ENCODE data around the gene GMDS. TPM values are rescaled to one million over a fixed set of nuclear protein-coding genes. Genes with fewer than 3 reads are reported as not detected.

The GMDS gene
- total RNA-seq, 1 experiment from 2014 or later = 35.0 TPM

- TF ChIP-seq, protein P1, sequence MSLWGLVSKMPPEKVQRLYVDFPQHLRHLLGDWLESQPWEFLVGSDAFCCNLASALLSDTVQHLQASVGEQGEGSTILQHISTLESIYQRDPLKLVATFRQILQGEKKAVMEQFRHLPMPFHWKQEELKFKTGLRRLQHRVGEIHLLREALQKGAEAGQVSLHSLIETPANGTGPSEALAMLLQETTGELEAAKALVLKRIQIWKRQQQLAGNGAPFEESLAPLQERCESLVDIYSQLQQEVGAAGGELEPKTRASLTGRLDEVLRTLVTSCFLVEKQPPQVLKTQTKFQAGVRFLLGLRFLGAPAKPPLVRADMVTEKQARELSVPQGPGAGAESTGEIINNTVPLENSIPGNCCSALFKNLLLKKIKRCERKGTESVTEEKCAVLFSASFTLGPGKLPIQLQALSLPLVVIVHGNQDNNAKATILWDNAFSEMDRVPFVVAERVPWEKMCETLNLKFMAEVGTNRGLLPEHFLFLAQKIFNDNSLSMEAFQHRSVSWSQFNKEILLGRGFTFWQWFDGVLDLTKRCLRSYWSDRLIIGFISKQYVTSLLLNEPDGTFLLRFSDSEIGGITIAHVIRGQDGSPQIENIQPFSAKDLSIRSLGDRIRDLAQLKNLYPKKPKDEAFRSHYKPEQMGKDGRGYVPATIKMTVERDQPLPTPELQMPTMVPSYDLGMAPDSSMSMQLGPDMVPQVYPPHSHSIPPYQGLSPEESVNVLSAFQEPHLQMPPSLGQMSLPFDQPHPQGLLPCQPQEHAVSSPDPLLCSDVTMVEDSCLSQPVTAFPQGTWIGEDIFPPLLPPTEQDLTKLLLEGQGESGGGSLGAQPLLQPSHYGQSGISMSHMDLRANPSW (CRISPR knock-in tag; conservative IDR thresholded peaks at IDR 0.05; ENCODE audit: low read depth) = no peak
- TF ChIP-seq, protein P2, sequence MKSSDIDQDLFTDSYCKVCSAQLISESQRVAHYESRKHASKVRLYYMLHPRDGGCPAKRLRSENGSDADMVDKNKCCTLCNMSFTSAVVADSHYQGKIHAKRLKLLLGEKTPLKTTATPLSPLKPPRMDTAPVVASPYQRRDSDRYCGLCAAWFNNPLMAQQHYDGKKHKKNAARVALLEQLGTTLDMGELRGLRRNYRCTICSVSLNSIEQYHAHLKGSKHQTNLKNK (CRISPR knock-in tag; IDR thresholded peaks at IDR 0.05) = no peak
- TF ChIP-seq ZNF671 (CRISPR knock-in tag; IDR thresholded peaks at IDR 0.05) = no peak
These were observed 305.0 kb downstream of the GMDS start (continued) for GRCh38 chr6:1940381-1940780.

DNA sequence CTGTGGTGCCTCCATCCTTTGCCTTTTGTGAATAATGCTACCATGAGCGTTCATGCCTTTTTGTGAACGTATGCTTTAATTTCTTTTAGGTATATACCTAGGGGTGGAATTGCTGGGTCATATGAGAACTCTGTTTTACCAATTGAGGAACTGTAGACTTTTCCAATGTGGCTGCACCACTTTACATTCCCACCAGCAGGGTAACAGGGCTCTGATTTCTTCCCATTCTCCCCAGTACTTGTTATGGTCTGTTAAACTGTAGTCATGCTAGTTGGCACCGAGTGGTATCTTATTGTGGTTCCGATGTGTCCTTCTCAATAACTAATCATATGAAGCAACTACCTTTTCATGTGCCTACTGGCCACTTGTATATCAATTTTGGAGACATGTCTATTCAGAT is 312.1 kb downstream of the GMDS start:
- Mint-ChIP-seq H3K27ac (no peak overlapping the region), H3K4me1 (no peaks in the 10 kb centered on the region), H3K4me3 (no peak overlapping the region), H3K27me3 (ENCODE audit: low read depth) (no peaks in the 10 kb centered on the region), H3K36me3 (no peaks in the 10 kb centered on the region), H3K9me3 (peaks cover 10% of the 10 kb centered on the region)
- no peak for ATAC-seq
- ChIA-PET CTCF (no interaction called here), POLR2A (no interaction called here)
- TF ChIP-seq JAZF1 (CRISPR knock-in tag; IDR thresholded peaks at IDR 0.05) = no peak
- TF ChIP-seq NFE2L1 (CRISPR knock-in tag; IDR thresholded peaks at IDR 0.05) = no peak
- TF ChIP-seq ESRRA (CRISPR knock-in tag; IDR thresholded peaks at IDR 0.05; ENCODE audit: borderline replicate concordance) = no peak
- TF ChIP-seq ZNF219 (CRISPR knock-in tag; IDR thresholded peaks at IDR 0.05; ENCODE audit: borderline replicate concordance) = no peak
- TF ChIP-seq ZNF671 (CRISPR knock-in tag; IDR thresholded peaks at IDR 0.05) = no peak
- TF ChIP-seq, protein P3, sequence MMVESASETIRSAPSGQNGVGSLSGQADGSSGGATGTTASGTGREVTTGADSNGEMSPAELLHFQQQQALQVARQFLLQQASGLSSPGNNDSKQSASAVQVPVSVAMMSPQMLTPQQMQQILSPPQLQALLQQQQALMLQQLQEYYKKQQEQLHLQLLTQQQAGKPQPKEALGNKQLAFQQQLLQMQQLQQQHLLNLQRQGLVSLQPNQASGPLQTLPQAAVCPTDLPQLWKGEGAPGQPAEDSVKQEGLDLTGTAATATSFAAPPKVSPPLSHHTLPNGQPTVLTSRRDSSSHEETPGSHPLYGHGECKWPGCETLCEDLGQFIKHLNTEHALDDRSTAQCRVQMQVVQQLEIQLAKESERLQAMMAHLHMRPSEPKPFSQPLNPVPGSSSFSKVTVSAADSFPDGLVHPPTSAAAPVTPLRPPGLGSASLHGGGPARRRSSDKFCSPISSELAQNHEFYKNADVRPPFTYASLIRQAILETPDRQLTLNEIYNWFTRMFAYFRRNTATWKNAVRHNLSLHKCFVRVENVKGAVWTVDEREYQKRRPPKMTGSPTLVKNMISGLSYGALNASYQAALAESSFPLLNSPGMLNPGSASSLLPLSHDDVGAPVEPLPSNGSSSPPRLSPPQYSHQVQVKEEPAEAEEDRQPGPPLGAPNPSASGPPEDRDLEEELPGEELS (CRISPR knock-in tag; IDR thresholded peaks at IDR 0.05) = no peak
- TF ChIP-seq MLX (CRISPR knock-in tag; IDR thresholded peaks at IDR 0.05) = no peak
- TF ChIP-seq CDX4 (CRISPR knock-in tag; IDR thresholded peaks at IDR 0.05; ENCODE audit: borderline replicate concordance) = no peak
- TF ChIP-seq GTF2I (CRISPR knock-in tag; conservative IDR thresholded peaks at IDR 0.05) = no peak
- no peak for DNase-seq (ENCODE audit: low spot score)

GRCh38 chr6:1931817-1932216 is 313.6 kb downstream of the GMDS start:
- ChIA-PET CTCF (interaction anchor here (0.7 kb wide), 1 partner anchor 321 kb away, joined by 3 read pairs; no protein-coding TSS in a partner anchor), POLR2A (no interaction called here)
- TF ChIP-seq ESRRA (CRISPR knock-in tag; IDR thresholded peaks at IDR 0.05; ENCODE audit: borderline replicate concordance) (no peak), SMAD3 (CRISPR knock-in tag; IDR thresholded peaks at IDR 0.05; ENCODE audit: borderline replicate concordance) (no peak), NR3C1 (CRISPR knock-in tag; conservative IDR thresholded peaks at IDR 0.05; ENCODE audit: low read depth) (no peak), FOXJ3 (CRISPR knock-in tag; IDR thresholded peaks at IDR 0.05; ENCODE audit: borderline replicate concordance) (no peak), IRF2 (CRISPR knock-in tag; IDR thresholded peaks at IDR 0.05; ENCODE audit: borderline replicate concordance, low read depth) (no peak), EMX1 (CRISPR knock-in tag; IDR thresholded peaks at IDR 0.05) (no peak)
- TF ChIP-seq, protein P4, sequence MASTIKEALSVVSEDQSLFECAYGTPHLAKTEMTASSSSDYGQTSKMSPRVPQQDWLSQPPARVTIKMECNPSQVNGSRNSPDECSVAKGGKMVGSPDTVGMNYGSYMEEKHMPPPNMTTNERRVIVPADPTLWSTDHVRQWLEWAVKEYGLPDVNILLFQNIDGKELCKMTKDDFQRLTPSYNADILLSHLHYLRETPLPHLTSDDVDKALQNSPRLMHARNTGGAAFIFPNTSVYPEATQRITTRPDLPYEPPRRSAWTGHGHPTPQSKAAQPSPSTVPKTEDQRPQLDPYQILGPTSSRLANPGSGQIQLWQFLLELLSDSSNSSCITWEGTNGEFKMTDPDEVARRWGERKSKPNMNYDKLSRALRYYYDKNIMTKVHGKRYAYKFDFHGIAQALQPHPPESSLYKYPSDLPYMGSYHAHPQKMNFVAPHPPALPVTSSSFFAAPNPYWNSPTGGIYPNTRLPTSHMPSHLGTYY (CRISPR knock-in tag; IDR thresholded peaks at IDR 0.05) = no peak
- TF ChIP-seq, protein P2 (CRISPR knock-in tag; IDR thresholded peaks at IDR 0.05) = no peak
- peaks cover 7% of the 10 kb centered on the region for H3K9me3 Mint-ChIP-seq
- no peak for ATAC-seq
- no peak for DNase-seq (ENCODE audit: low spot score)
- no peaks in the 10 kb centered on the region for H3K27me3 Mint-ChIP-seq (ENCODE audit: low read depth)
- H3K4me3 Mint-ChIP-seq = no peak overlapping the region
- peaks cover 3% of the 10 kb centered on the region for H3K36me3 Mint-ChIP-seq
- no peak overlapping the region for H3K27ac Mint-ChIP-seq
- no peaks in the 10 kb centered on the region for H3K4me1 Mint-ChIP-seq

Data from WTC11 (cell line).